Ectodermal cell (in vitro differentiated cells): ENCODE data around the gene F7.
A peak's percentile ranks its signal among the peaks of the same experiment; 100 is the strongest.

Experiments used
- H3K27ac ChIP-seq: 2 replicates; pipeline ENCODE4 v1.7.0; 2013; ENCODE audit warnings: mild to moderate bottlenecking, low read depth, low read length; ENCODE audit not compliant: insufficient read depth, poor library complexity, severe bottlenecking
- H3K27me3 ChIP-seq: 2 replicates; pipeline ENCODE4 v1.7.0; 2013; ENCODE audit warnings: mild to moderate bottlenecking, low read length; ENCODE audit not compliant: insufficient read depth, control insufficient read depth, poor library complexity, severe bottlenecking
- H3K36me3 ChIP-seq: one replicate; pipeline ENCODE4 v1.7.0; 2013; ENCODE audit warnings: low read length; ENCODE audit not compliant: control insufficient read depth, insufficient read depth
- H3K4me1 ChIP-seq: one replicate; pipeline ENCODE4 v1.7.0; 2013; ENCODE audit warnings: low read length; ENCODE audit not compliant: control insufficient read depth, insufficient read depth
- H3K4me3 ChIP-seq: 2 replicates; pipeline ENCODE4 v1.7.0; 2013; ENCODE audit warnings: low read depth, low read length, control low read depth; ENCODE audit not compliant: insufficient read depth
- H3K9me3 ChIP-seq: 2 replicates; pipeline ENCODE4 v1.7.0; 2013; ENCODE audit warnings: mild to moderate bottlenecking, low read length, moderate library complexity; ENCODE audit not compliant: control insufficient read depth
- WGBS, 2 experiments: methylation state at CpG; one replicate each; pipeline ENCODE4 v1.1.7; 2013; ENCODE audit warnings: missing lambda C conversion rate in 2 of 2; 5-methylcytosine and 5-hydroxymethylcytosine counted together

The F7 gene

GRCh38 chr13:113162783-113163685 lies 57.4 kb downstream of the F7 start:
- no peak overlapping the region for H3K4me3 ChIP-seq
- H3K4me1 ChIP-seq = peaks cover 18% of the 10 kb centered on the region
- H3K27ac ChIP-seq = no peak overlapping the region
- H3K27me3 ChIP-seq = peaks cover 5% of the 10 kb centered on the region
- 60 to 64% methylated on average over 25 of the region's 25 CpGs for WGBS, 2 experiments
- no peaks in the 10 kb centered on the region for H3K36me3 ChIP-seq
- H3K9me3 ChIP-seq = no peaks in the 10 kb centered on the region

GRCh38 chr13:113164492-113164891 lies 58.9 kb downstream of the F7 start:
- Histone ChIP-seq H3K36me3 (no peaks in the 10 kb centered on the region), H3K9me3 (no peaks in the 10 kb centered on the region), H3K4me3 (no peak overlapping the region), H3K27ac (no peak overlapping the region), H3K27me3 (peaks cover 5% of the 10 kb centered on the region), H3K4me1 (peaks cover 6% of the 10 kb centered on the region)
- WGBS, 2 experiments = 92 to 93% methylated on average over 12 of the region's 12 CpGs

GRCh38 chr13:113166266-113166665 lies 60.7 kb downstream of the F7 start:
- Histone ChIP-seq H3K27me3 (peaks cover 5% of the 10 kb centered on the region), H3K4me1 (peaks cover 6% of the 10 kb centered on the region), H3K9me3 (no peaks in the 10 kb centered on the region), H3K4me3 (no peak overlapping the region), H3K27ac (no peak overlapping the region), H3K36me3 (no peaks in the 10 kb centered on the region)
- WGBS, 2 experiments = 96% methylated on average over 10 of the region's 10 CpGs

- no peak overlapping the region for H3K4me3 ChIP-seq
- H3K4me1 ChIP-seq = peaks cover 6% of the 10 kb centered on the region
- no peaks in the 10 kb centered on the region for H3K36me3 ChIP-seq
- H3K27ac ChIP-seq = no peak overlapping the region
- no peaks in the 10 kb centered on the region for H3K9me3 ChIP-seq
- H3K27me3 ChIP-seq = peaks cover 5% of the 10 kb centered on the region
- WGBS, 2 experiments = 94% methylated on average over 5 of the region's 5 CpGs
Measured at GRCh38 chr13:113166681-113167080, 61.1 kb downstream of the F7 start.

- WGBS, 2 experiments = 95 to 96% methylated on average over 9 to 10 of the region's 10 CpGs
- H3K27ac ChIP-seq = no peak overlapping the region
Measured at GRCh38 chr13:113167155-113167554, 61.6 kb downstream of the F7 start.

GRCh38 chr13:113167575-113167974 lies 62.0 kb downstream of the F7 start:
- H3K27me3 ChIP-seq = peaks cover 5% of the 10 kb centered on the region
- H3K4me1 ChIP-seq = peaks cover 6% of the 10 kb centered on the region
- no peak overlapping the region for H3K4me3 ChIP-seq
- no peaks in the 10 kb centered on the region for H3K9me3 ChIP-seq
- no peak overlapping the region for H3K27ac ChIP-seq
- no peaks in the 10 kb centered on the region for H3K36me3 ChIP-seq
- 86 to 100% methylated on average over 1 to 3 of the region's 3 CpGs for WGBS, 2 experiments

More at GRCh38 chr13:113167155-113167554, 61.6 kb downstream of the F7 start:
- Histone ChIP-seq H3K36me3 (no peaks in the 10 kb centered on the region), H3K9me3 (no peaks in the 10 kb centered on the region), H3K27me3 (peaks cover 5% of the 10 kb centered on the region), H3K4me1 (peaks cover 6% of the 10 kb centered on the region), H3K4me3 (no peak overlapping the region)

- 96 to 97% methylated on average over 7 of the region's 7 CpGs for WGBS, 2 experiments
- Histone ChIP-seq H3K9me3 (no peaks in the 10 kb centered on the region), H3K27ac (no peak overlapping the region), H3K27me3 (peaks cover 2% of the 10 kb centered on the region), H3K36me3 (no peaks in the 10 kb centered on the region), H3K4me1 (peaks cover 3% of the 10 kb centered on the region), H3K4me3 (no peak overlapping the region)
Measured at GRCh38 chr13:113168211-113168610, 62.6 kb downstream of the F7 start.

- Histone ChIP-seq H3K27me3 (no peaks in the 10 kb centered on the region), H3K27ac (peak overlapping the region; percentile 40), H3K4me1 (no peaks in the 10 kb centered on the region), H3K36me3 (no peaks in the 10 kb centered on the region), H3K4me3 (no peak overlapping the region), H3K9me3 (no peaks in the 10 kb centered on the region)
- 83 to 91% methylated on average over 12 to 13 of the region's 13 CpGs for whole genome bisulfite sequencing, 2 experiments
Measured at GRCh38 chr13:113169277-113170272, 64.0 kb downstream of the F7 start.
